Measurements from ENCODE around the gene STAT4.
A peak's percentile ranks its signal among the peaks of the same experiment; 100 is the strongest.

STAT4 gene

GRCh38 chr2:191014653-191015020 is 136.2 kb downstream of the STAT4 start:
- DNase-seq (ENCODE audit: low read depth, low spot score), result no peak

GRCh38 chr2:191013932-191014652 is 136.7 kb downstream of the STAT4 start, which contains the start of gene STAT1:
TSS of gene STAT1 (minus strand) at chr2:191014171. CDS start at chr2:191010003, 4,168 bp downstream.
- peak; percentile 70 for DNase-seq (ENCODE audit: low read depth, low spot score)

DNA sequence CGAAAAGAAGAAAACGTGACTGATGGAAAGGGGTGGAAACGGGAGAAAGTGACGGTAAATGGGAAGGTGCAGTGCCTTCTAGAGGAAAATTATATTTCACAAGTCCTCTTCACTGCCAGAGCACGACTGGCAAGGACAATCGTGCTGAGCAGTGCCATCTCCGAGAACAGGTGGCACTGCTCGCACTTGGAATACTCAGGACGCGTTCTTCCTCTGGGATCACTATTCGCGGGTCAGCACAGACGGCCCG is 137.2 kb downstream of the STAT4 start:
- DNase-seq (ENCODE audit: low read depth, low spot score), result peak; percentile 5

GRCh38 chr2:191012845-191013681 is 137.7 kb downstream of the STAT4 start:
- DNase-seq (ENCODE audit: low read depth, low spot score), result no peak

DNA sequence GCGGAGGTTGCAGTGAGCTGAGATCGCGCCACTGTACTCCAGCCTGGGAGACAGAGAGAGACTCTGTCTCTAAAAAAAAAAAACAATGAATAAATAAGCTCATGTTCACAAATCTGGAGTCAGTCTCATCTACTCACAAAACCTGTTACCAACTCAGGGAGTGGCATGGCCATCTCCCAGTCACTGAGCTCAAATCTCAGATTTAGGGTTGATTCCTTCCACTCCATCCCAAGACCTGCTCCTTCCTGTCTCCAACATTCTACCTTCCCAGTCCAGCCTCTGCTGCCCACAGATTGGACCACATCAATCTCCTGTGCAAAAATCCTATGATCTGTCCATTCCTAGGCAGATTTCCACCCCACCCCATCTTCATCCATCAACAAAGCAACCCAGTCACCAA is 138.4 kb downstream of the STAT4 start:
- no peak for DNase-seq (ENCODE audit: low read depth, low spot score)

DNA sequence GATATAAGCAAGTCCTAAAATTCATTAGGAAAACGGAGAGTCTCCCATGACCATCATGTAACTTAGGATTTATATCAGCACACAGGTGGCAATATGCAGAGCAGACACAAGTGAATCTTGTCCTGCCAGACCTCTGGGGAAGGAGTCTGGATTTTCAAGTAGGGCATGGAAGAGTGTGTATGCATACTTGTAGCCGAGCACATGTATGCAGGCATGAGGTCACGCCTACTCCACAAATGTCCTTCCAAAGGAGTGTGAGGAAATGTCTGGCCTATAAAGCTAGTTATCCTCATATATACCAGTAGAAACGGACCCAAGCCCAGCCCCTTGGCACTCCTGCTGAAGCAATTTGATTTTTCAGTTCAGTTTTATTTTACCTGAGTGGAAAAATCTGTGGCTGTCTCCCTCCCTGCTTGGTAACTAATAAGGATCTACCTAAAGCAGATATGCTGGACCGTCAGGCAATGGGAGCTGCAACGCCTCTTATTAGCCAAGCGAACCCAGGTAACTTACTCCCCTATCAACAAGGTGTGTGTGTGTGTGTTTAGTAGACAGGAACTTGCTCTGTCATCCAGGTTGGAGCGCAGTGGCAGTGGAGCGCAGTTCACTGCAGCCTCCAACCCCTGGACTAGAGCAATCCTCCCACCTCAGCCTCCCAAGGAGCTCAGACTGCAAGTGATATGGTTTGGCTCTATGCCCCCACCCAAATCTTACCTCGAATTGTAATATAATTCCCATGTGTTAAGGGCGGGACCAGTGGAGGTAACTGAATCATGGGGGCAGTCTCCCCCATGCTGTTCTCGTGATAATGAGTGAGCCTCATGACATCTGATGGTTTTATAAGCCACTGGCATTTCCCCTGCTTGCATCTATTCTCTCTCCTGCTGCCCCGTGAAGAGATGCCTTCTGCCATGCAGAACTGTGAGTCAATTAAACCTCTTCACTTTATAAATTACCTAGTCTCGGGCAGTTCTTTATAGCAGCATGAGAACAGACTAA is 139.6 kb downstream of the STAT4 start:
- DNase-seq (ENCODE audit: low read depth, low spot score), result no peak

GRCh38 chr2:191009541-191010374 is 141.0 kb downstream of the STAT4 start:
- no peak for DNase-seq (ENCODE audit: low read depth, low spot score)

DNA sequence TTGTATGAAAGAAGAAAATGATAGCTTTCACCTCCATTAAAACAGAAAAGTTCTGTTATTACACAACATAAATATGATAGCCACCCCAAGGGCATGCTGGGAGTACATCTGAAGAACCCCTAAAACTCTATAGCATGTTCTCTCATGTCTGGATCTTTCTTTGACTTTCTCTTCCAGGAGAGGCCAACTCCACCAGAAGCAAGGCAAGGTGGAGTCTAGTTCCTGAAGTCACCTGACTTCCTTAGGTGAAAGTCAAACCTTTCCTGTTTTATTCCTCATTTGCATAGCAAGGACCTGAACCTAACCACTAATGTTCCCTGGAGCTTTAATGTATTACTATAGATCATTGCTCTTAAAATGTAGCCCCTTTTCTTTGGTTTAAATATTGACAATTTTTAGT is 142.5 kb downstream of the STAT4 start:
- no peak for DNase-seq (ENCODE audit: low read depth, low spot score)

DNA sequence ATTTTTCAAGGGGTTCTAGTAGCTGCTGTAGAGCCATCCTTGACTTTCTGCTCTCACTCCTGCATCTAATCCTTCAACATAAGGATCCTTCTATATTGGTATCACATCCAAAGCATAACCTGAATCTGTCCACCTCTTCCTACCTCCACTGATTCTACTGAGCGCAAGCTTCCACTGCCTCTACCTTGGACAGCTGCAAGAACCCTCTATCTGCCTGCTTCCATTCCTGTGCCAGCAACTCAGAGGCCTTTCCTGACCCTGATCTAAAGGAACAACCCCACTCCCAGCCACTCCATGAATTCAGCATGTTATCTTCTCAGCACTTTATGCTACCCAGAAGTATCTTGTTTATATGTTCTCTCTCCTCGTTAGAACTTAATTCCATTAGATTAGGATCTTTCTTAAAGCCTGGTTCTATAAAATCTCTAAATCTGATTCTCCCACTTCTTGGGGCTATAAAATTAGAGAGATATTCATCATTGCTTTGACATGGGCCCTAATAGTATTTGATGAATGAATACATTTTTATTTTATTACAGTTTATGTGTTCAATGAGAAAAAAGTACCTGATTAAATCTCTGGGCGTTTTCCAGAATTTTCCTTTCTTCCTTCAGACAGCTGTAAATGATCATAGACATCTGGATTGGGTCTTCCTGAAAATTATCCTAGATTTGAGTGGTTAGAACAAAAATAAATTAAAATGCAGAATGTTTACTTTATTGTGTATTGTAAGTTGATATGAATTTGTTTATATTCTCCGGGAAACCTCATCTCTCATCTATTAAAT is 143.6 kb downstream of the STAT4 start:
- DNase-seq (ENCODE audit: low read depth, low spot score), result no peak

- no peak for DNase-seq (ENCODE audit: low read depth, low spot score)
These were observed 144.5 kb downstream of the STAT4 start for GRCh38 chr2:191006297-191006696.

DNA sequence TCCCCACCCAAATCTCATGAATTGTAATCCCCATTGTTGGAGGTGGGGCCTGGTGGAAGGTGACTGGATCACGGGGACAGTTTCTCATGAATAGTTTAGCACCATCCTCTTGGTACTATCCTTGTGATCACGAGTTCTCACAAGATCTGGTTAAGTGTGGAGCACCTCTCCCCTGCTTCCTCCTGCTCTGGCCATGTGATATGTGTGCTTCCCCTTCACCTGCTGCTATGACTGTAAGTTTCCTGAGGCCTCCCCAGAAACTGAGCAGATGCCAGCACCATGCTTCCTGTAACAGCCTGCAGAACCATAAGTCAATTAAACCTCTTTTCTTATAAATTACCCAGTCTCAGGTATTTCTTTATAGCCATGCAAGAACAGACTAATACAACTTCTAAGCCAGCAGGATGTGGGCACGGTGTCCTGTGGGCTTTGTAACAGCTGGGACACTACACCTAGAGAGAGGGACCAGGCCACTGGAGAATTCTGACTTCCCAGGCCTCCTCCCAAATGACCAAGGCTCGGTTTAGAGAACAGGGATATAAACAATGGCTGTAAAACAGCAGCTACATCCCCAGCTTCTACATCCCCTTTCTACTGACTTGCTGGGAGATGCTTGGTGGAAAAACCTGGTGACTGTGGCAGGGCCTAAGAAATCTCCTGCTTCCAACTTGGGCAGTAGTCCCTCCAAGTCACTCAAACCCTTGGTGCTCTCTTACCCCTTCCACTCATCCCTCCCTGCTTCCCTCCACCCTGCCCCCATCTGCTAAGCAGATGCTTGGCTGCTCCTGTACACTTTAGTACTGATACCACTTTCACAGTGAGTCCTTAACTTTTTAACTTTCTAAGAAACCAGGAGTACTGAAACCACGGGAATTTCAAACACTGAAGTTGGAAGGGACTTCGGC is 147.1 kb downstream of the STAT4 start:
- DNase-seq (ENCODE audit: low read depth, low spot score), result no peak

GRCh38 chr2:191001624-191002023 is 149.2 kb downstream of the STAT4 start:
- DNase-seq (ENCODE audit: low read depth, low spot score), result no peak

DNA sequence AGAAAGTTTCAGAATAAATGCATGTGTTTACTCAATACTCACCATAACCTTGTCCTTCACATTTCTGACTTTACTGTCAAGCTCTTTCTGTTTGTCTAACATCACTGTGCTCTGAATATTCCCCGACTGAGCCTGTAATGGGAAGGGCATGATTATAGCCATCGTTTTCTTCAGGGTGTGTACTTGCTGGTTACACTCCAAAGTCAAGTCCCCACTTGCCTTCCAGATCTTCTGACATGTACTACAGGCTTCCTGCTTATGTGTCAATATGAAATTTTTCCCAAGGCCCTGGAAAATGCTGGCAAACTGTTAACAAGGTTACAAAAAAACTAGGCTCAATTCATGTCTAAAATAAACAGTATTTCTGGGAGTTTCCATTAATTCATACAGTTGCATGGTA is 149.8 kb downstream of the STAT4 start:
- DNase-seq (ENCODE audit: low read depth, low spot score), result no peak

GRCh38 chr2:190999949-191000665 is 150.7 kb downstream of the STAT4 start:
- no peak for DNase-seq (ENCODE audit: low read depth, low spot score)

GRCh38 chr2:190999058-190999457 is 151.7 kb downstream of the STAT4 start:
- no peak for DNase-seq (ENCODE audit: low read depth, low spot score)

- no peak for DNase-seq (ENCODE audit: low read depth, low spot score)
These were observed 153.2 kb downstream of the STAT4 start for GRCh38 chr2:190997526-190998113.

DNA sequence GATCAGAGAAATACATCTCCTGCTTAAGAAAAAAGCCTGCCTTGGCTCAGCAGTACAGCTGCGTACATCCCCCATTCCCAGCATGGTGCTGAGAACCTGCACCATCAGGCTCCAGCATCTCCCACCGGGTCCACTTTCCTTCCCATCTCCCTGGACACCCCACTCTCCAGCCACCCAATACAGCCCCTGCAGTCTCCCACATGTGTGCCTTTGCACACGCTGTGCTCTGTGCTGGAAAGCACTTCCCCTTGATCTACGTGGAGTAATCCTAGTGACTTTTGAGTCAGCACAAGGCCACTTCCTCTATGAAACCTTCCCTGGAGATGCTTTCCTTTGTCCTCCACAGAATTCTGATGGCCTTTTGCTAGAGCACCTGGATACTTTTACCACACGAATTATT is 153.8 kb downstream of the STAT4 start:
- DNase-seq (ENCODE audit: low read depth, low spot score), result no peak

GRCh38 chr2:190996338-190996946 is 154.4 kb downstream of the STAT4 start:
- DNase-seq (ENCODE audit: low read depth, low spot score), result no peak
